ENCODE measurements around the gene RBP3. TPM values are rescaled to one million over a fixed set of nuclear protein-coding genes. Genes with fewer than 3 reads are reported as not detected.

The RBP3 gene
- total RNA-seq, 1 donor from 2014 or later: not detected

GRCh38 chr10:47389619-47390018 is 41.5 kb downstream of the RBP3 start:
- H3K4me3 ChIP-seq: no peak overlapping the region
- H3K27ac ChIP-seq: no peak overlapping the region
- TF ChIP-seq, protein P1, sequence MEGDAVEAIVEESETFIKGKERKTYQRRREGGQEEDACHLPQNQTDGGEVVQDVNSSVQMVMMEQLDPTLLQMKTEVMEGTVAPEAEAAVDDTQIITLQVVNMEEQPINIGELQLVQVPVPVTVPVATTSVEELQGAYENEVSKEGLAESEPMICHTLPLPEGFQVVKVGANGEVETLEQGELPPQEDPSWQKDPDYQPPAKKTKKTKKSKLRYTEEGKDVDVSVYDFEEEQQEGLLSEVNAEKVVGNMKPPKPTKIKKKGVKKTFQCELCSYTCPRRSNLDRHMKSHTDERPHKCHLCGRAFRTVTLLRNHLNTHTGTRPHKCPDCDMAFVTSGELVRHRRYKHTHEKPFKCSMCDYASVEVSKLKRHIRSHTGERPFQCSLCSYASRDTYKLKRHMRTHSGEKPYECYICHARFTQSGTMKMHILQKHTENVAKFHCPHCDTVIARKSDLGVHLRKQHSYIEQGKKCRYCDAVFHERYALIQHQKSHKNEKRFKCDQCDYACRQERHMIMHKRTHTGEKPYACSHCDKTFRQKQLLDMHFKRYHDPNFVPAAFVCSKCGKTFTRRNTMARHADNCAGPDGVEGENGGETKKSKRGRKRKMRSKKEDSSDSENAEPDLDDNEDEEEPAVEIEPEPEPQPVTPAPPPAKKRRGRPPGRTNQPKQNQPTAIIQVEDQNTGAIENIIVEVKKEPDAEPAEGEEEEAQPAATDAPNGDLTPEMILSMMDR (IDR thresholded peaks at IDR 0.05): no peak
- H3K36me3 ChIP-seq: no peaks in the 10 kb centered on the region
- no peak for DNase-seq
- no peaks in the 10 kb centered on the region for H3K4me1 ChIP-seq
- intact Hi-C loops (cut with DNase I): no loop called here
- no peaks in the 10 kb centered on the region for H3K9me3 ChIP-seq
- ATAC-seq: no peak
- no peaks in the 10 kb centered on the region for H3K27me3 ChIP-seq

- DNase-seq (no peak), ATAC-seq (no peak)
- H3K36me3 ChIP-seq: no peaks in the 10 kb centered on the region
- no peaks in the 10 kb centered on the region for H3K27me3 ChIP-seq
- no peak overlapping the region for H3K4me3 ChIP-seq
- TF ChIP-seq, protein P1 (IDR thresholded peaks at IDR 0.05): no peak
- no peaks in the 10 kb centered on the region for H3K9me3 ChIP-seq
- no peak overlapping the region for H3K27ac ChIP-seq
- intact Hi-C loops (cut with DNase I): no loop called here
- no peaks in the 10 kb centered on the region for H3K4me1 ChIP-seq
Observed at GRCh38 chr10:47396311-47396717, 48.2 kb downstream of the RBP3 start.

- DNase-seq: no peak
Observed at GRCh38 chr10:47397256-47397655, 49.1 kb downstream of the RBP3 start.

GRCh38 chr10:47400251-47400650 is 52.1 kb downstream of the RBP3 start:
- Histone ChIP-seq H3K9me3 (no peaks in the 10 kb centered on the region), H3K27ac (no peak overlapping the region), H3K27me3 (no peaks in the 10 kb centered on the region), H3K36me3 (no peaks in the 10 kb centered on the region), H3K4me3 (no peak overlapping the region), H3K4me1 (peaks cover 11% of the 10 kb centered on the region)
- TF ChIP-seq, protein P1 (IDR thresholded peaks at IDR 0.05): no peak
- no peak for DNase-seq
- intact Hi-C loops (cut with DNase I): no loop called here
- ATAC-seq: no peak

More at GRCh38 chr10:47397256-47397655, 49.1 kb downstream of the RBP3 start:
- Histone ChIP-seq H3K36me3 (no peaks in the 10 kb centered on the region), H3K27me3 (no peaks in the 10 kb centered on the region), H3K4me3 (no peak overlapping the region), H3K27ac (no peak overlapping the region), H3K4me1 (no peaks in the 10 kb centered on the region), H3K9me3 (no peaks in the 10 kb centered on the region)
- intact Hi-C loops (cut with DNase I): no loop called here
- TF ChIP-seq, protein P1 (IDR thresholded peaks at IDR 0.05): no peak
- no peak for ATAC-seq

DNA sequence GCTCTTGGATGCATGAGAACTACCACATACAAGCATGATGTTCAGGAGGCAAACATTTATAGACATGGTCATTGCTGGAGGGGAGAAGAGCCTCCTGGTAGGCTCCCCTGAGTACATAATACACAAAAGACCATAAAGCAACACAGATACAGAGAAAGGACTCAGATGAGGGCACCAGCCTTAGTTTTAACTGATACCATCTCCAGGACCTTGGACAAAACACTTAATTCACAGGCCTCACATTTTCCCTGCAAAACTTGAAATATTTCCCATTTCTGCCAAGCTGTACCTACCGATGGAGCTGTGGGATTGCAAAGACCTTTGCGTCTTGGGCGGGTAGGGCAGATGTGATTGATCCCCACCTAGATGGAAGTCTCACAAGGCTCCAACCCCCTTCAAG is 52.6 kb downstream of the RBP3 start:
- no peak overlapping the region for H3K27ac ChIP-seq
- peaks cover 11% of the 10 kb centered on the region for H3K4me1 ChIP-seq
- ATAC-seq (no peak), DNase-seq (no peak)
- H3K36me3 ChIP-seq: no peaks in the 10 kb centered on the region
- no peak overlapping the region for H3K4me3 ChIP-seq
- TF ChIP-seq, protein P1 (IDR thresholded peaks at IDR 0.05): no peak
- no peaks in the 10 kb centered on the region for H3K9me3 ChIP-seq
- no peaks in the 10 kb centered on the region for H3K27me3 ChIP-seq
- intact Hi-C loops (cut with DNase I): no loop called here

DNA sequence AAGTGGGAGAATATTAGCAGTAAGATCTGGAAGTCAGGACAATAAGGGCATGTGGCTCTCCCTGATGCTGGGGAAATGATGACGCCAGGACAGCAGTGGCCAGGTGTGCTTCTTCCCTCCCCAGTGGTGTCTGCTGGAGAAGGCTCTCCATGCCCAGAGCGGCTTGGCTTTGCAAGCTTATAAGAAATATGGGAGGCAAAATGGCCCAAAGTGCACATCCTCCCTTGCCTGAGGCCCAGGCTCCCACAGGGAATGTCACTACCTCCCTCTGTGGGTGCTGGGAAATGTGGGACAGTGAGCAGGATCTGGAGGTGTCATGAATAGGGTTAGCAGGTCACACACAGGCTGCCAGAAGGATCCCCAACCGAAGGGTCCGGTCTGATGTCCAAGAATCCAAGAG is 53.0 kb downstream of the RBP3 start:
- Histone ChIP-seq H3K9me3 (no peaks in the 10 kb centered on the region), H3K27me3 (no peaks in the 10 kb centered on the region), H3K27ac (no peak overlapping the region), H3K4me1 (peaks cover 11% of the 10 kb centered on the region), H3K36me3 (no peaks in the 10 kb centered on the region), H3K4me3 (no peak overlapping the region)
- intact Hi-C loops (cut with DNase I): no loop called here
- ATAC-seq (no peak), DNase-seq (no peak)
- TF ChIP-seq, protein P1 (IDR thresholded peaks at IDR 0.05): no peak
